Measurements from ENCODE around the gene SHROOM2.

Gene SHROOM2

DNA sequence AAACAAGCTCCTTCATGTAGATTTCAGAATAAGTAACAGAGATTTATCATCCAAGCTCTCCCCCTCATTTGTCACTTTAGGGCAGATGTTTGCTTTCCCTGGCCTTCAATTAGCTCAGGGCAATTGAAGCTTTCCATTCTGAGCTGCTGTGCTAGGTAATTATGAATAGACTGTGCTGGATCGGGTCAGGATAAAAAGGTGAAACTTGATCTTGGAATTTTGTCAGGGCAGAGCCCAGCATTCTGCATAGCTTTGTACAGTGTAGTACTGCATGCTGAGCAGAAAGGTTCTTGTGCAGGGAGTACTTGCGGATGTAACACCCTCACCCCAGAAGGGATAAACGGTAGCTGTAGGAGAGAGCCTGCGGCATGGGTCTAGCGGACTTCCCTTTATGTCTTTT, 116.9 kb downstream of the SHROOM2 start:
- no peak for DNase-seq

DNA sequence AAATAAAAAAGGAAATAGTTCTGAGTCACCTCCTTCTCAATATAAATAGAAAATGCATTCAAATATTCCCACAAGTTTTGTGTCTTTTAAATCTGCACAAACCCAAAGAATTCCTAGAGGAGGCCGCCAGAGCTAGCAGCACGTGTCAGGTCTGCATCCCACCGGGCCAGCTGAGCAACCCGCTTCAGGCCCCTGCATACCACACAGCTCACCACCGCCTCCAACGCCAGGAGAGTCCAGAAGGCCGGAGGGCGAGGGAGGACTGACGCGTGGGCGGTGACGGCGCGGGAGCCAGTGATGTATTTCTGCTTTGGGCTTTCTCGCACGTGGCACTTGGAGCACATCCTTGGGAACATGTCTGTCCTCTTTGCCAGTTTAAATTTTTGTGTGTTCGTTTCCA, 119.1 kb downstream of the SHROOM2 start:
- DNase-seq: no peak

DNA sequence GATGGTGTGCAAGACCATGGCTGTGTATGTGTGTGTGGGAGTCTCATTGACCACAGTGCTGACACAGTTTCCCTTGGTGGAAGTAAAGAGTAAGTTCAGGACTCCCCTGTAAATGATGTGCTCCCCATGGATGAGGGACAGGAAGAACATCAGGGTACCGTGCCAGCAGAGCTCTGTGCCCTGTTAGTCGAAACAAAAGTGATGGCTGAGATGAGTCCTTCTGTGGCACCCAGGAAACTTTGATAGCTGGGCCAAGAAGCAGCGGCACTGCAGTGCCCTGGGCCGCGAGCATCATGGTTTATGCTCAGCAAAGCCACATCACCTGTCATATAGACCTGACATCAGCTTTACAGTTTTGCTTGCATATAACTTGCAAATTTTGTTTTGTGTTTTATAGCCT, 119.5 kb downstream of the SHROOM2 start:
- no peak for DNase-seq

DNA sequence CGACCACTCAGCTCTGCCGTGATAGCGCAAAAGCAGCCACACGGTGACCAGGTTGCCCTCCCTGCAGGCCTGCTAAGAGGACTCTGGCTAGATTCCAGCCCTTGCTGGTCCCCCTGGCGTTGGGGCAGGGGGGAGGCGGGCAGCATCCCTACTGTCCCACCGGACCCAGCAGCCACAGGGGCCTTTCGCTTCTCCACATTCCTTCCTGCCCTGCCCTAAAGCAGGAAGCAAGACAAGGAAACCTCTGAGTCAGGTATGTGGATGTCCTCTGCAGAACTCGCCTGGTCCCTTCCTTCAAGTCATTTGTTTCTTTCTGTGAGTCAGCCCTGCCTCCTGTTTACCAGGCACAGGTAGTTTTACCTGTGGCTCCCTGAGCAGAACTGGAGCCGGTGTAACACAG, 120.7 kb downstream of the SHROOM2 start:
- DNase-seq: no peak

DNA sequence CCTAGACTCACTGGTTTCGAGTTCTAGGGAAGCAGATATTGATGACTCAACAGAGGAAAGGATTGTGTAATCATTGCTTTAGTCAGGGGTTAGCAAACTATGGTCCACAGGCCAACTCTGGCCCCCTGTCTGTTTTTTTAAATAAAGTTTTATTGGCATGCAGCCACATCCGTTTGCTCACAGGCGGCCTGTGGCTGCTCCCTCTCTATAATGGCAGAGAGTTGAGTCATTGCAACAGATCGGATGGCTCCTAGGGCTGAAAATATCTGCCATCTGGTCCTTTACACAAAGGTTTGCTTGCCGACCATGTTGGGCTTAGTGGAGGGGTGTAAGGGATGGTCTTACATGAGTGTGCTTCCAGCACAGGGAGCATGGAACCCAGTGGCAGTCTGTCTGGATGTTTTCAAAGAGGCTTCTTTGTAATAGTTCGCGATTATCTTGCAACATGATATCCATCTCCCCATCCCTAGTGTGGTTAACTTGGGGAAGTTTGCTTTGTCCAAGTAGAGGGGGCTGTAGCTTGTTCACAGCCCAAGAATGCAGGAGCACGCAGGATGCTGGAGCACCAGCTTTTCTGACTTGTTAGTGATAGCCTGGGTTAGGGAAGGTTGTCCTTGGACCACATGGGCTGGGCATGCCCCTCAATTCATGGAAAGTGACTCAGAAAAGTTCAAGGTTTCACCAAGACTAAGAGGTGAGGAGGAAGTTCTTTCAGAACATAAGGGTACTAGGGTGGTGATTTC, 121.6 kb downstream of the SHROOM2 start:
- no peak for DNase-seq

DNA sequence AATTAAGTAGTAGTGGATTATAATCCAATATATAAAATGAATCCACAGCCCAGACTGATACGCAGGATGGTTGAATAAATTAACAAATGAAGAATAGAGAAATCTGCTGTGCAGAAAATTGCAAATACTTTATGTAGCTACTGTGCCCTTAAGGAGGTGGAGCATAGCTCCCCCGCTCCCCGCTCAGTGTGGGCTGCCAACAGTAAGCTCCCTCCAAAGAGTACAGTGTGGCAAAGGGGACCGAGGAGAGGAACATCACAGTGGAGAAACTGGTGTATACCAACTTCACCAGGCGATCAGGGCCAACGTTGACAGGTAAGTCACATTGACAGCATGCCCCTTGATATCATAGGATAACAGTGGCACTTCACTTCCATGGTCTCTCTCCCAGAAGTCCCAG, 123.0 kb downstream of the SHROOM2 start:
- DNase-seq: no peak

DNA sequence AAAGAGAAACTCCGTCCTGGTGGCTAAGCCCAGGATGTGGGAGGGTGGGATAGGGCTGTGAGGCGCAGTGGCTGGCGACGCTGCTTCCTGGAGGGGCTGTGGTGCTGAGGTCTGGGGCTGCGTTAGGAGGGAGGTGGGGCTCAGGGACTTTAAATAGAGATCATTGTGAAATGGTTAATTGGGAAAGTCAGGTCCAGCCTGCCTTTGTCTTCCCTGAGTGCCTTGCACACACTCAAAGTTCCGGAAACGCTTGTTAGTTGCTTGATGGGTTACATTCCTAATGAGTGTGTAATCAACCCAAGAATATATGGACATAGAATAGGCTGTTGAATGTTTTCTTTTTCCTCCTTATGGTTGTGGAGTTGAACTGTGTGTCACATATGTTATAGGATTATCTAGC, 125.3 kb downstream of the SHROOM2 start:
- no peak for DNase-seq

DNA sequence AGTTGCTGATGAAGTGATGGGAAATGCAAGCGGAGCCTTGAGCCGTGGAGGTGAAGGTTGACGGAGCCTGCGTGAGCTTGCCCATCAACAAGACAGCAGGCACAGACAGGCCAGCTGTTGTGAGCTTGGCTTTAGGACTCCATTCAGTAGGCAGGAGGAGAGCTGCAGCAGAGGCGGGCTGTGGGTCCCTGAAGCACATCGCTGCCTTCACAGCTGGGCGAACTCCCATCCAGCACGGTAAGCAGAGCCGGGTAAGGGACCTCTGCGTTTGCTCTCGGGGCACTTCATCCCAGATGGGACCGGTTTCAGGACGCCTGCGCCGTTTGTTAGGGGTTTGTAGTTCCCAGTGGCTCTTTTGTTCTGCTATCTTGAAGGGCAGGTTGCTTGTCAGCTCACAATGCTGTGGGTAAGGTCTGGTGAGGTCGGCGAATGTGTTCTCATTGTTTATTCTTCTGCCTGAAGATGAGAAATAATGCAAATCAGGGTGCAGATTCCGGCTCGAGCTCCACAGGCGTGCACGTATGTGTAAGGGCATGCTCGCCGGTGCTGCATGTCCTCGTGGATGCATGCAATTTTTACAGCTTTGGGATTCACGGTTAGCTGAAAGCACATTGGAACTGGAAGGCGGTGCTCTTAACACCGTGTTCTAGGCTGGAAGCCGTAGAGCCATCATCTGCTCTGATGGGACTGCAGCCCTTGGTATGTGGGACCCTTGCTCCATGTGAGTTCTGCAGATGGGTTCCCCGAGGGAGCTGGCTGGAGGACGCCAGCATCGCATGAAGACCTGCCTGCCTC, 126.3 kb downstream of the SHROOM2 start:
- no peak for DNase-seq

DNA sequence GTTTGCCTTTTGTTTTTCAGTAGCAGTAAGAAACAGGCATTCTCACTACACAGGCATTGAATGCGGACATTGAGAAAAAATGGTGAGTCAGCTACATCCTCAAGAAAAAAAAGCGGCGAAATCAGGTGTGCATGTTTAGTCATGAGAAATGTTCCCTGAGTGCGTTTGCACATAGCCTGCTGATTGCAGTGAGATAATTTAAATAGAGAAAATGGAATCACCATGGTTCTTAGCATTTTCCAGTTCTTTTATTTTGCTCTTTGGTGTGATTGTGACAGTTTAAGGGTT, 126.9 kb downstream of the SHROOM2 start:
- DNase-seq: no peak

DNA sequence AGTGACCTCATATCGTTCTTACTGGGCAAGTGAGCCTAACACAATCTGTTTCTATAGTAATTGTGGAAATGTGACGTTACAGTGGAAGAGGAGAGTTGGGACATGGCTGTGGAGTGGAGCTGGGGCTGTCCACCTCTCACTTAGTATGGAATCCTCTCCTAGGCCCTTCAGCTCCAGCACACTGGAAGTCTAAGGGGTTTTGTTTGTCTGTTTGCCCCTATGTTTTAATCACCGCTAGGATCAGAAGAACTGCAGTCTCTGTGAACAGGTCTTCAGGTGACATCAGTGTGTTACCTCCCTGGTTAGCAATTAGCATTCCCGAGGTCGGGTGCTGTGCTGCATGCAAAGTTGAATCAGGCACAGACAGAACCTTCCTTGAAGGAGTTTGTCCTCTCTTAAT, 131.6 kb downstream of the SHROOM2 start:
- DNase-seq: no peak

DNA sequence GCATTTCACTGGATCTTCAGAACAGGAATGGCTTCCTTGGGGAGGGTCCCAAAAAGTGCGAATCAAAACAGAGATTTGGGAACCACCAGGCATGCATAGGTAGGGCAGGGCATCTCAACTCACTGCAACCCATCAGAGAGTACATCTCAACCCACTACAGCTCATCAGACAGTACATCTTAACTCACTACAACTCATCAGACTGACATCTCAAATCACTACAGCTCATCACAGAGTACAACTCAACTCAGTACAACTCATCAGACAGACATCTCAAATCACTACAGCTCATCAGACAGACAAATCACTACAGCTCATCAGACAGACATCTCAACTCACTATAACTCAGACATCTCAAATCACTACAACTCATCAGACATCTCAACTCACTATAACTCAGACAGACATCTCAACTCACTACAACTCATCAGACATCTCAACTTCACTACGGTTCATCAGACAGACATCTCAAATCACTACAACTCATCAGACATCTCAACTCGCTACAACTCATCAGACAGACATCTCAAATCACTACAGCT, 133.5 kb downstream of the SHROOM2 start:
- no peak for DNase-seq

DNA sequence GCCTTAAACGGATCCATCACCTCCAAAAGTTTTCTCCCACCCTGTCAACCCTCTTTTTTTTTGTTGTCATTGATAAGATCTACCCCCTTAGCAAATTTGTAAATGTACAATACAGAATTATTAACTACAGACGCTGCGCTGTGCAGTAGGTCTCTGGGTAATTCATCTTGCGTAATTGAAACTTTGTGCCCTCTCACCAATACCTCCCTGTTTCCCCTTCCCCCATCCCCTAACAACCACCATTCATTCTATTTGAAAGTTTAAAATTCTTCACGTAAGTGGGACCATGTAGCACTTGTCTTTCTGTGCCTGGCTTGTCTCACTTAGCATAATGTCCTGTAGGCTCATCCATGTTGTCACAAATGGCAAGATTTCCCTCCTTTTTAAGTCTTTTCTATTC, 135.2 kb downstream of the SHROOM2 start:
- DNase-seq: no peak

DNA sequence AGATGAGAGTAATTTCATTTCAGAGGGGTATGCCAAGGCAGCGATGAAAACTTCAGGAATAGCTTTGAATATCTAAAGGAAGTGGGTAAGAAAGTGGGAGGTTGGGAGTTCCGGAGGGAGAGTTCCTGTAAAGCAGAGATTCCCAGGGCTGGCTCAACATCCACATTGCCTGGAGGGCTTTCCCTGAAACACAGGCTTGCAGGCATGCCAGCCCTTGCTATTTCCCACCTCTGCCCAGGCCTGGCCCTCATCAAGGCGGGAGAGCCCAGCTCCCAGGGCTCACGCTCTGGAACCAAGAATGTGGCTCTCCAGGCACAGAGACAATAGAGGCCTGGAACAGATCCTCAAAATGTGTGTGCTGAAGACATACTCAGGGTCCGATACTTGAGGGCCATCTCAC, 137.1 kb downstream of the SHROOM2 start:
- no peak for DNase-seq

DNA sequence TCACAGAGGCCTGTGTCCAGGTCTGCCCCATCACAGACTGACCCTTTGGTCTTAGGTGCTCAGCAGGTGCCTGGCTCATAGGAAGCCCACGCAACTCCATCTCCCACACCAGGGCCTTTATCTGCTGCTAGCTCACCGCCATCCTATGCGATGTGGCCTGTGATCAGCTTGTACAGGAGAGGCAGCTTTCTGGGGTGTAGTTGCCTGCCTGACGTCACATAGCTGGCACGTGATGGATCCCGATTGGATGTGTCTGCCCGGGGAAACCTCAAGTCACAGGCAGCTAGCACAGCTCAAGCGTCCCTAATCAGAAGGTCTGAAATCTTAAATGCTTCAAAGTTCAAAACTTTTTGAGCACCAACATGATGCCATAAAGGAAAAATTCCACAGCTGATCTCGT, 139.8 kb downstream of the SHROOM2 start:
- DNase-seq: no peak

DNA sequence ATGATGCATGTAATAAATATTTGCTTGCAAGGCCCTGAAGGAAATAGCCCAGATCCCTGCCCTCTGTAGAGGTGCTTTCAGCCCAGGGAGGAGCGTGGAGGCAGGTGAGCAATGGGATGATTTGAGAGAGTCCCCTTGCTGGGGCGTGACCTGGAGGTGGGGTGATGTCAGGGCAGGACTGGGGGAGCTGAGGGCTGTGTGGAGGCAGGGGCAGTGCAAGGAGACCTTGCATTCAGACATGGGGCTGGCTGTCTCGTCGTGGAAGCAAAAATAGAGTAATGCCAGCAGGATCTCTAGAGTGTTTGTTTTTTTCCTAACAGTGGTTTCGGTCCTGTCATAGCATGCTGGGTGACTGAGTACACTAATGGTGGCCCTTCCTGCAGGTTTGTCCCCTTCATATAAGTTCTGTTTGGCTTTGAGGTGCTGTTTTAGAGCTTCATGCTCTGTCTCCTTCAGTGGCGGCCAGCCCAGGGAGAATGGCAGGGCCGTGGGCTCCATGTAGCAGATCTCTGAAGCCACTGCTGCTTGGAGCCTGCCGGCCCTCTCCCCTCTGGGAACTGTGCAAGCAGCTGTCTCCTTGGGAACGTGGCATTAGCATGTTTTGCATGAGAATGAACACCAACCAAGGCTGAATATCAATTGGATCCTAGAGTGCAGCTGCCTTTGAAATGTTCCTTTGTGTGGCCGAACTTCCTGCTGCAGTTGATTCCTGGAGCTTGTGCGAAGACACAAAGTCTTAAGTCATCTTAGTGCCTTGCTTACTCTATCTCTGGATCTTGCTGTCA, 141.7 kb downstream of the SHROOM2 start:
- no peak for DNase-seq

DNA sequence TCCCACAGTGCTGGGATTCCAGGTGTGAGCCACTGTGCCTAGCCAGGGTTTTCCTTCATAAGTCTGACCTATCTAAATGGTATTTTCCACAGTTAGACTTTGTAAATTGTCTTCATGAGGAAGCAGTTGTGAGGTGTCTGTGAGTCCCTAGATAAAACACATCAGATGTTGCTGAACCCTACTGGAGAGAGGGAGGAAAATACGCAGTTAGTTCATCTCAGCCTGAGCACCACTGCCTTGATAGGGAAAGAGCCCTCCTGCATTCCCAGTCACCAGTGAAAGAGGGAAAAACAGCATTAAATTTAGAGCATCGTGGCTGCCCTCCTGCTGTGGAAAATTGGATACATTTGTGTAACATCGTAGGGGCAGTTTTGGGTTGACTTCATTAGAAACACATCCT, 149.2 kb downstream of the SHROOM2 start:
- DNase-seq: no peak

DNA sequence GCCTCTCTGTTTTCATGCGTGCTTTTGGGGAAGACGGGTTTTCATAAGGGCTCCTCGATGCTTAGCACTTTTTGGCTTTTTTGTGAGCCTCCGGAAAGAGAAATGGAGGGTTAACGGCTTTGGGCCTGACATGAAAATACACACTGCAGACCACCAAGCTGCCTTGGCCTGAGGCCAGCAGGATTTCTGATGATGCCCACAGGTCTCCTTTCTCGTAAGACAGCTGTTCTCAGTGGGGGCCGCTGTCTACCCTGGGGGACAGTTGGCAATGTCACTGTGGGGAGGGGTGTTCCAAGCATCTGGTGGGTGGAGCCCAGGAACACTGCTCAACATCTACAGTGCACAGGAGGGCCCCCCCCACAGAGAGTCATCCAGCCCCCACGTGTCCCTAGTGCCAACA, 151.5 kb downstream of the SHROOM2 start:
- DNase-seq: no peak

DNA sequence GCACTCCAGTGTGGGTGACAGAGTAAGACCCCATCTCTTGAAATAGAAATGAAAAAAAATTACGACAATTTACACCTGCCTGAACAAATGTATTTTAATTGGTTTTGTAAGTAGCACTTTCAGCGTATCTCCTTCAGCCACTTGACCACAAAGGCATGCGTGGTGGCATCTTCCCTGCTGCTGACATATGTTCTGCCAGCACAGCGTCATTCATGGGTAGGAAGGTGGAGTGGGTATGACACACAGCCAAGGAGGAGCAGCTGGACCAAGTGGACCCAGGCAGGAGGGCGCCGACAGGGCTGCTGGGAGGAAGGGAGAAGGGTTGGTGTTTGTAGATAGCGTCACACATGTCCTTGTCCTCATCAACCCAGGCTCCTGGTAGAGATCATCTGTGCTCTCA, 152.3 kb downstream of the SHROOM2 start:
- DNase-seq: no peak

DNA sequence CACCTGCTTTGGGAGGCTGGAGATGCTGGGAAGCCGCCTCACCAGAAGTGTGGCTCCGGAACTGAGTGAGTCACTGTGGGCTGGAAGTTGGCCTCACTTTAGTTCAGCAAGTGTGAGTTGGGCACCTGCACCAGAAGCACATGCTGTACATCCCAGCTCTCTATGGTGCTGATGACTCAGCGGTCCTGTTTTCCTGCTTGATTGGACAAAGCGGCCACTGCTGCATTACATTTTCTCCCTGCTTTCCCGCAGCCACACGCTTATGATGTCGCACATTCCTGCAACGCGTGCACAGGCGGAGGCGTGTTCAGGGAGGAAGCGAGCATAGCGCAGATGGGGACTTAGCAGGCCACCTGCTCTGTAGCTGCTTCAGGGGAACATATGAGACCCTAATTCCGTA, 154.2 kb downstream of the SHROOM2 start:
- DNase-seq: no peak

DNA sequence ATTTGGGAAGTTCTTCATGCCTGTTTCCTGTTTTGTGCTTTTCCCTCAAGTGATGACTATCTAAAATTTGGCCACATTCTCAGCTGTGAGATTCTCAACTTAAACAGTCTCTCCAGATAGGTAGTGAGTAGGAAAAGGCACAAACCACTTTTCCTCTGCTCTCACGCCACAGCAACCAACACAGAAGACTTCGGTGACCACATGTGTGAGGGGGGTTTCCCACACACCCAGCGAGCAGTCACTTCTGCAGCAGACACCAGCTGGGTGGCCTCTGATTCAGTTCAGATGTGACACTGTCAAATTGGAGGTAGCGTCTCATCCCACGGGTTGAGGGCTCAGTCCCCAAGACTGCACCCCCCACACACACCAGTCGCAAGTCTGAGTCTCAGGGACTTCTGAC, 155.9 kb downstream of the SHROOM2 start:
- peak; percentile 47 for DNase-seq

DNA sequence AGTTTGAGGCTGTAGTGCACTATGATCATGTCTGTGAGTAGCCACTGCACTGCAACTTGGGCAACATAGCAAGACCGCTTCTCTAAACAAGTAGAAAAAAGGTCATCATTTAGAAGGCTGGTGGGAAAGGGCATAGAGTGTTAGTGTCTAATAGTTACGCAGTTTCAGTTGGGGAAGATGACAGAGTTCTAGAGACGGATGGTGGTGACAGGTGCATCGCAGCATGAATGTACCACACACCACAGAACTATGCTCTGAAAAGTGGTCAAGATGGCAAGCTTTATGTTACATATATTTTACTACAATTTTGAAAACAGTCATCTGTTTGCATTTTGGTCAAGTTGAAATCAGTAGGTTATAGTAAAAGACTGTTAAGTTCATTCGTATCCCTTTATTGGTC, 157.2 kb downstream of the SHROOM2 start:
- no peak for DNase-seq

DNA sequence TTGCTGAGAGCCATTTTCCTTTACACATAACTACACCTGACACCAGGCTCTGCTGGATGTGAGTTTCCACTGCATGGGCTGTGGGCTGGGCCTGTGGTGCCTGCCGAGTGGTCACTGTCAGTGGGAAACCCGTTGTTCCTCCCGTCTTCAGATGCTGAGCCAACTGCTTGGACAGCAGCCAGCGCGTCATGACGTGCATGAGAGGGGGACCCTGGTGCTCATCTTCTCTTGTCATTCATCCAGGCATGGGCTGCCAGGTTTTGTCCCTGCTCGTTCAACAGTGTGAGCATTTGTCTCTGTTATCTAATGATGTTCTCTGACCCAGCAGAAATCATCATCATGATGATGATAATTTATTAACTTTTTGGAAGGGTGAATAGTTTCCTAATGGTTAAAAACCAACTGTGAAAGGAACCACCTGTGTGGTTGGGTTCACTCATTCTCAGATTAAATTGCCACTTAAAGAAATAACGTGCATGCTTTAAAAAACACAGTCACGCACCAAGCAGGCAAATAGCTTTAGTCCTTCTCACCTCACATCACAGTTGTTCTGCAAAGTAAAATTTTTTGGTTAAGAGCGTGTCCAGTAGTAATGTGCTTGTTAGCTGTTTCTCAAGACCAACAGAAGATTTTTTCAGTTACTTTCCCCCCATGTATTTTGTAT, 161.0 kb downstream of the SHROOM2 start:
- DNase-seq: no peak

DNA sequence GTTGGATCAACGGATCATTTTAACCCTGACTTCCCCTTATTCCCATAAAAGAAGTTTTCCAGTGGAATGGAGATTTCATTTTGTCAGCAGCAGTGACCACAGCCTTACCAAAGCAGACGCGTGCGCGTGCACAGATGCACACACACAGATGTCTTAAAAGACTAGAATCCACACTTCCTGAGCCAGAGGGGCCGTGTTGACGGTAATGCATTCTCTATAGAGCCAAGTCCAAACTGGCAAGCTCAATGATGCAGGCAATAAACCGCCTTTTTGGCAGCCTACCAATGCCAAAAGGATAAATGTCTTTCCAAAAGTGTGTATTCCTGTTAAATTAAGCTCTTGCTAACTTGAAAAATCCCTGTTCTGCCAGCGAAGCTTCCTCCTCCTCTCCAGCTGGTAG, 162.2 kb downstream of the SHROOM2 start:
- DNase-seq: no peak

All from CD4-positive, alpha-beta T cell treated with Interferon gamma for 1 hour (primary cell).